HG02938 (cell line): ENCODE results near the gene PLEKHG1.

ENCODE experiments used
- ATAC-seq: cut with Tn5 transposase; IDR thresholded peaks from one replicate; pipeline ENCODE4 v1.9.1; 2021; ENCODE audit warnings: mild to moderate bottlenecking, moderate library complexity; ENCODE audit not compliant: unreplicated experiment

PLEKHG1 gene

GRCh38 chr6:150599199-150600009, at the start of gene PLEKHG1:
TSS of gene PLEKHG1 (plus strand) at chr6:150599885. CDS start at chr6:150733682, 133,797 bp downstream.
- ATAC-seq = peak; percentile 43

- ATAC-seq = no peak
These were observed 49.4 kb upstream of the PLEKHG1 start for GRCh38 chr6:150550244-150550643.

DNA sequence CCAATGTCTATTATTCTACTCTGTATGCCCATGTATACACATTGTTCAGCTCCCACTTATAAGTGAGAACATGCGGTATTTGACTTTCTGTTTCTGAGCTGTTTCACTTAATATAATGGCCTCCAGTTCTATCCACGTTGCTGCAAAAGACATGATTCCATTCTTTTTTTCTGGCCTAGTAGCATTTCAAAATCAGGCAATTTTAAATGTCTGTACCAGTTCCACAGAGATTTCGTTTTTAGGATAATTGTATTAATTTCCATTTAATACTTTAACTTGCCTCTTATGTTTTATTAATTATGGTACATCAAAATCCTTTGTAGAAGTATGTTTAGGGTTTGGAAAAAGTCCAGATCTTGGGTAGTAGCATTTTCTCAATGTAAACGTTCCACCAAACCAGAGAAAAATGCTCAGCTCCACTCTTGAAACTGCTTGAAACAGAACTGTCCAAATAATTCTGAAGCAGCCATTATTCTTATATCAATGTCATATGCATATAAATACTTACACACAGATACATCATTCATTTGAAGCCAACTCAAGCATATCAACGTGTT, 42.6 kb upstream of the PLEKHG1 start:
- ATAC-seq = no peak

DNA sequence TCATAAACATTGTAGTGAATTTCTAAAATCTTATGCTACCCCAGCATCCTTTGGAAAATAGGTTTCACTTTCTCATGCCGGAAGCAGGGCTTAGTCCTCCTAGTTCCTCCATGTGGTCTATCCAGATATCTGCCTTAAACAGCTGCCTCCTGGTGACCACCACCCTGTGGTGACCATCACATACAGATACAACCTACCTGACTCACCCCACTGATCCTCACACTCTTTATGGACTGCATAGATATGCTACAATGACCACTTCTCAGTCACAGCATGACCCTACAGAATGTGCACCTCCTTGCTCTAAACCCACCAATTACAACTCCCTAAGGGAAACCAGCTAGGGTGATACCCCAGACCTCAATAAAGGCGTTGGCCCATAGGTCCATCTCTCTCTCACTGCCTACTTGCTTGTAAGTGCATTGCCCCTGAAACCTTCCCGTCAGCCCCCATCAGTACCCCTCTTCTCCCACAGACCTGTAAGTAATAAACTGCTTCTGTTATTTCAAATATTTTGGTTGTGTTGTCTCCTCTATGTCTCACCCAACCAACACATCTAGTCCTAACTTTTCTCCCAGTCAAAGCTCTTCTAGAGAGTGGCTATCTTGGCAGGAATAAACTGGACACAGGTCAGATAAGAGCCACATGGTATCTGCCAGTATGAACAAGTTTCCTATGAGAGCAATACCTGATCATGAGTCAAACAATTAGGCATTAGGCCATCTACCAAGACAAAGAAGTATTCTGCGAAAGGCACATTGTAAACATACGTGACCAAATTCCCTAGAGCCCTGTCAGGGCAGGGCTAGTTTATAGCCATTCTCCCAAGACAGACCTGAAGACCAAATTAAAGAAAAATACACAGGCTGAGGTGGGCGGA, 39.4 kb upstream of the PLEKHG1 start:
- no peak for ATAC-seq

DNA sequence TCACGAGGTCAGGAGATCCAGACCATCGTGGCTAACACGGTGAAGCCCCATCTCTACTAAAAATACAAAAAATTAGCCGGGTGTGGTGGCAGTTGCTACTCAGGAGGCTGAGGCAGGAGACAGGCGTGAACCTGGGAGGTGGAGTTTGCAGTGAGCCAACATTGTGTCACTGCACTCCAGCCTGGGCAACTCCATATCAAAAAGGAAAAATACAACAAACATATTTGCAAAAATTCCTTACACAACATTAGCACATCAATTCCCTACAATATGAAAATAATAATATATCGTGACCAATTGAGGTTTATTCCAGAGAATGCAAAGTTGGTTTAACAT, 38.8 kb upstream of the PLEKHG1 start:
- ATAC-seq = no peak

- no peak for ATAC-seq
These were observed 33.7 kb upstream of the PLEKHG1 start for GRCh38 chr6:150565945-150566344.

GRCh38 chr6:150566486-150566885, 33.2 kb upstream of the PLEKHG1 start:
- ATAC-seq = no peak

GRCh38 chr6:150567380-150567779, 32.3 kb upstream of the PLEKHG1 start:
- no peak for ATAC-seq

GRCh38 chr6:150567823-150568383, 31.8 kb upstream of the PLEKHG1 start:
- ATAC-seq = no peak

GRCh38 chr6:150568560-150568959, 31.1 kb upstream of the PLEKHG1 start:
- no peak for ATAC-seq

- no peak for ATAC-seq
These were observed 30.5 kb upstream of the PLEKHG1 start for GRCh38 chr6:150569161-150569560.

- ATAC-seq = no peak
These were observed 26.5 kb upstream of the PLEKHG1 start for GRCh38 chr6:150573041-150573681.

- ATAC-seq = no peak
These were observed 23.8 kb upstream of the PLEKHG1 start for GRCh38 chr6:150575836-150576235.

GRCh38 chr6:150576651-150577226, 22.9 kb upstream of the PLEKHG1 start:
- no peak for ATAC-seq

- ATAC-seq = no peak
These were observed 20.1 kb upstream of the PLEKHG1 start for GRCh38 chr6:150579611-150580010.

GRCh38 chr6:150580489-150580888, 19.2 kb upstream of the PLEKHG1 start:
- ATAC-seq = no peak

GRCh38 chr6:150584065-150584464, 15.6 kb upstream of the PLEKHG1 start:
- ATAC-seq = no peak

DNA sequence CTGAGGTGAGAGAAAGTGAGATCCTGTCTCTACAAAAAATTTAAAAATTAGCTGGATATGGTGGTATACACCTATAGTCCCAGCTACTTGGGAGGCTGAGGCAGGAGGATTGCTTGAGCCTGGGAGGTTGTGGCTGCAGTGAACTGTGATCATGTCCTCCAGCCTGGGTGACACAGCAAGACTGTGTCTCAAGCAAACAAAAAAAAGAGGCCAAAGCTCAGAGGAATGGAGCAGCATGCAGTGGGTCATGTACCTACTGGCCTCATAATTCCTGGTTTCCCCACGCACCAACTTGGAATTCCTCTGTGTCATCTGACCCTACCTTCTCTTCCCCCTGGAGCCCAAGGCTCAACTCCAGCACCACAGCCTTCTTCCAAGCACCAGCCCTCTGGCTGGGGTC, 15.1 kb upstream of the PLEKHG1 start:
- no peak for ATAC-seq

DNA sequence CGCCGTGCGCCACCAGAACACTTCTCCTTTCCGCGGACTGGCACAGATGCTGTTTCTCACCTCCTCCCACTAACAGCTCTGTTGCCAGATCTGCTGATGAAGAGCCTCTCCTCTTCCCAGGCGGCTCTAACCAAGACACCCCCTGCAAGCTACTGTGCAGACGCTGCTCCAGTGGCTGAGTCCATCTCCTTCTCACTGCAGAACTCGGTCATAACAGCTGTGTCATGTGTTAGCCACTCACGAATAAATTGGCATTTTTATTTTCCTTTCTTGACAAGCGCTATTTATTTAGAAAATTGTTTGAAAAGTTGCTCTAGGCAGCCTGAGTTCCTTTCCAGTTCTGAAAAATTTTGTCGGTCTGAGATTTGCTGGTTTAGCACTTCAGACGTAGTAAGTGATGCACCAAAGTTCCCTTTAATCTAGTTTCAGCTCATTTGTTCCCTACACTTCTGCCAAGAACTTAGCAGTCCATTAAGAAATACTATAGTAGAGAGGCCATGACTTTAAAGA, 12.8 kb upstream of the PLEKHG1 start:
- ATAC-seq = no peak

DNA sequence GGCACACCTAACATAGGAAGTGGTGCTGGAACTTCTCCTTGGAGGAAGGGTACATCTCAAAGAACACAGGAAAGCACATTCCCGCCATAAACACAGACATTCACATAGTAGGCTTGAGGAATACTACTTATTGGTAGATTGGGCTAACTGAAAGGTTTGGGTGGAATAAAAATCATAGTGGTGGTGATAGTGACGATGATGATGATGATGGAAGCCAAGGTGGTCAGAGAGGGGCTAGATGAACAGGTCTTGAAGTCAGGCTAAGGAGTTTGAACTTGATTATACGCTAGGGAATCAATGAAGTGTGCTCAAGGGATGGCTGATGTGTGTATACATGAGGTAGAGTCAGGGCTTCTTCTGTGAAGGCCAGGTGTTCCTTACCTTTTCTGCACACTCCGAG, 12.0 kb upstream of the PLEKHG1 start:
- ATAC-seq = no peak
